Stimulated activated CD4-positive, alpha-beta T cell treated with anti-CD3 and anti-CD28 coated beads, Interleukin-1b, Interleukin-23, amount 100 ng/mL, for 4 hours (primary cell): ENCODE measurements around the gene PRELID3B.
"Not testable (repeated sequence)": the region's sequence is repeated elsewhere in the genome, so short reads cannot be mapped to it uniquely, and the experiment has no call there.

Experiments used
- DNase-seq, 2 donors: peaks; one replicate each; pipeline ENCODE4 v3.0.0-alpha.2; 2020; ENCODE audit warnings: low read depth in 2 of 2

PRELID3B gene

GRCh38 chr20:59026904-59027740, 15.5 kb downstream of the PRELID3B start:
- no peak for DNase-seq

- no peak for DNase-seq
These were observed 17.1 kb downstream of the PRELID3B start for GRCh38 chr20:59025511-59025910.

DNA sequence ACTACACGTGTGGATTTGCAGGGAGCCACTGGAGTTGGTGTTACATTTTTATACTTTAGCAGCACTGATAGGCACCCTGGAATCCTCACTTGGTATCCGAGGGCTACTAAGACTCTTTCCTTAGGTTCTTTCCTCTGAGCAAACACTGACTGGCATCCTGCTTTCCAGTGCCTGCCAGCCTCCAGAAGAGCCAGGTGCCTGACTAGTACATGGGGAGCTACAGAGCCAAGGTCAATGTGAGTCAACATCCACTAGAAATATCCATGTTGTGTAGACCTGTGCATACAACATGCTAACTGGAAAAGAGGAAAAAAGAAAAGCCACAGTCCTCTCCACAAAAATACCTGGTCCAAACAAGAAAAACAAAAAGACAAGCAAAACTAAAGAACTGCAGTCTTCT, 17.5 kb downstream of the PRELID3B start:
- DNase-seq, result no peak

GRCh38 chr20:59024111-59024530, 18.5 kb downstream of the PRELID3B start:
- DNase-seq, result no peak

- no peak for DNase-seq
These were observed 19.0 kb downstream of the PRELID3B start for GRCh38 chr20:59023616-59024015.

DNA sequence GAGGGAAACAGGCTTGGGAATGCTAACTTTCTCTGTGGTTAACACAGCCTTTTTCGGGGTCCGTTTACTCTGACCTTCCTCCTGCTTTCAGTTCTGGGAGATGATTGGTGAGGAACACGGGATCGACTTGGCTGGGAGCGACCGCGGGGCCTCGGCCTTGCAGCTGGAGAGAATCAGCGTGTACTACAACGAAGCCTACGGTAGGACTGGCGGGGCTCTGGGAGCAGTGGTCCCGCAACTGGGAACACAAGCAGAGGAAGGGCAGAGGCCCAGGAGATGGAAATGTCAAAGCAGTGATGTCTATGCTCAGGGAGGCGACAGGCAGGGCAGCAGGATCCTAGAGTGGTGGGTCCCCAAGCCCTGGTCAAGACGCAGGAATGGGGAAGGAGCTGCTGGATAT, 19.8 kb downstream of the PRELID3B start:
- no peak for DNase-seq

DNA sequence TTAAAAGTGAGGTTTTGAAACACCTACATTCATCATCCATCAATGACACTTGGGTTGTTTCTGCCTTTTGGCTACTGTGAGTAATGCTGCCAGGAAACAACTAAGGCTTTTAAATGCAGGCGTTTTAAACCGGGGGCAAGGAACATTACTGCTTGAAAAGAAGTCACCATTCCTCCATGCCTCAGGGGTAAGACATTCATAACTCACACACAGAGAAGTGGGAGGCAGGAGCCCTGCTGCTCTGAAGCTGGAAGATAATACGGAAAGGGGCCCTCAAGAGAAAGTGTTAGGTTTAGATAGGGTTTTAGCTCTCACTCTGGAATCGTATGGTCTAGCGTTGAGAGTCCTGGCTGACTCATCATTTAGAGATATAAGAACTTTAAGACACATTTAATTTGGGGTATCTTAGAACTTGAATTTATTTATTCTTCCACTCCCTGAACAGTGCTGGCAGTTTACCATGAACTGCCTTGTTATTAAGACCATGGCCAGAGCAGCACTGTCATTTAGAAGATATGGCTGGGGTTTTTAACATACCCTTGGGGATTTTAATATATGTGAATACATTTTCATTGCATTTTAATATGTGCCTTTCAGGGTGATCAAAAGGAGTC, 21.5 kb downstream of the PRELID3B start:
- DNase-seq, result no peak

DNA sequence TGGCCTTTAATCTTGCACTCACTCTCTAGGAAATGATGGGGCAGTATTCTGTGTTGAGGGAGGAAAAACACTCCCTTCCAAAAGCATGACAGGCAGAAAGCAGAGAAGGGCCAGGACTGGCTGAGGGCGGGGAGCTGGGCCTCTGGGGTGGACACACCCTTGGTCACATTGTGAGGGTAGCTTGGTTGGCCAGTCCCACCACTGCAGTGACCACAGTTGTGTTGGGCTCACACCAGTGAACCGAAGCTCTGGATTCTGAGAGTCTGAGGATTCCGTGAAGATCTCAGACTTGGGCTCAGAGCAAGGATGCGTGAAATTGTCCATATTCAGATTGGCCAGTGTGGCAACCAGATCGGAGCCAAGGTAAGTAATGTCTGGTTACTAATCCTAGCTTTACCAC, 23.4 kb downstream of the PRELID3B start, which contains the start of gene TUBB1:
TSS of gene TUBB1 (plus strand) at position 213 of the 400 bp plus-strand sequence. CDS start at position 307, 94 bp downstream.
- DNase-seq, result no peak

DNA sequence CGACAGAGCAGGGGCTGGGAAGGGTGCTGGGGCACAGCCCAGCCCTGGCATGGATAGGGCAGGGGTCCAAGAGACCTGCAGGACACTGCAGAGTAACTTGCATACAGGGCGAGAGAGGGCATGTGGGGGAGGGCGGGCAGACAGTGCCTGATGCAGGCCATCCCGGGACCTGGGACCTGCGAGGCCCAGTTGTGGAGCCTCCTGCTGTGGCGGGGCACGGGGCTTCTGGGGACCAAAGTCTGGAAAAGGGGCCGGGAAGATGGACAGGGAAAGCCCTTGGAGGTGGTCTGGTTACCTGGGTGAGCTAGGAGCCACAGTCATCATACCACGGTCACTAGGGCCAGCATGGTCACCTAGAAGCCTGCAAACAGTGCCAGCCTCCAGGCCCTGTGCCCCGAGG, 23.8 kb downstream of the PRELID3B start:
- DNase-seq, result no peak

GRCh38 chr20:59017493-59018231, 24.9 kb downstream of the PRELID3B start:
- no peak for DNase-seq

GRCh38 chr20:59016795-59017492, 25.6 kb downstream of the PRELID3B start:
- no peak for DNase-seq

DNA sequence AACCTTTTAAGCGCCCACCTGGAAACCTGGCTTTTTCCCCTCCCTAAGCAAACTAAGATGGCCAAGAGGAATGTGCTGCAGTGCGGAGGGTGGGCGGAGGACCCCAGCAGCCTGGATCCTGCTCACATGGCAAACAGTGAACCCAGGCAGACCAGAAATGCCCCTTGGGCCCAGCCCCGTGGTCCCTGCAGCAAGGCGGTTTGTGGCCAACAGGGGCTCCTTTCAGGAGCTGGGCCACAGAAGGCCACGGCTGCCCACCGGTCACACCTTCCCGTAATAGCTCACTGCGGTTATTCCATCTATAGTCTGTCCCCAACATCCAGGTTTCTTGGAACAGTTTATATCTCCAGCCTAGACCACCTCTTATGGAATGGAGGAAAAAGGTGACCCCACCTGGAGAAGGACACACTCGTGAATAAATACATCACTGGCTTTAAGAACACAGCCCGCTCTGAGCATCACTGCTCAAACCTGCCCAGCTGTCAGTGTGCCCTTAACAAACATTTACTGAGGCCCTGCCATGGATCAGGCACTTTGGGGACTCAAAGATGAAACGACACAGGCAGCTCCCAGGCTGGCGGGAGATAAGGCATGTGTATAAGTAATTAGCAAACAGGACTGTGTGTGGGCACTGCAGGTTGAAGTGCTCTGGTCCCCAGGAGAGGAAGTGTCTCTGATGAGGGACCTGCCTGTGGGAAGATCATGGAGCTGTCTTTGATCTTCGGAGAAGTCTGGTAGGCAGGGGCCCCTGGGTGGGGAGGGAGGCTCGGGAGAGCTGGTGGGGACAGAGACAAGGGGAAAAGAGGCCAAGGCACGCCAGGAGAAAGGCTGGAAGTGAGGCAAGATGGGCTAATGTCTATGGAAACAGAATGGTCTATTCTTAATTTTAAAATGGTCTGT, 26.5 kb downstream of the PRELID3B start:
- DNase-seq, result no peak

- no peak for DNase-seq
These were observed 27.2 kb downstream of the PRELID3B start for GRCh38 chr20:59015411-59015810.

- no peak for DNase-seq
These were observed 27.8 kb downstream of the PRELID3B start for GRCh38 chr20:59014680-59015389.

DNA sequence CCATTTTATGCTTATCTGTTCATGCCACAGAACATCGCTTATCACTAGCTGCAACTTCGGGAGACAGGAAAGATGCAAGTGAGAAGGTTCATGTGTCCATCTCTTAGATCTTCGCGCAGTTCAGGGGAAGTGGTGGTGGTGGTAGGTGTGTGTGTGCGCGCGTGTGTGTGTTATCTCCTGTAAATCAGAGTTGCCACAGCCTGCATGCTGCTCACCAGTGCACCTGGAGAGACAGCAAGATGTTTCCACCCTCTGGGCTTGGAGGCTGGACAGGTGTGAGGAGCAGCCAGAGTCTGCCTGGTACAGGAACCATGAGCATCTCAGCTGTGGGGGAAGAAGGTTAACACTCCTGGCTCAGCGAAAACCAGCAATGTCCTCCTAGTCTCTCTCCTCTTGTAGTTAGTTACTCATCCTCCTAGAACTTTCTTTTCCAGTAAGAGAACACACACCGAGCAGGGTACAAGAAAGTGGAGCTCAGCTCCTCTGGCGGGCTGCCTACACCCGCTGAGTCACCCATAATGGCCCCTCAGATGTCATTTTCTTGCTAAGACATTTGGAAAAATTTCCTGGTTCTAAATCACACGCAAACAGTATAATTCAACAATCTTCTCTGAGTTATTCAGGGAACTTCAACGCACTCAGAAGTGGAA, 28.5 kb downstream of the PRELID3B start:
- no peak for DNase-seq

DNA sequence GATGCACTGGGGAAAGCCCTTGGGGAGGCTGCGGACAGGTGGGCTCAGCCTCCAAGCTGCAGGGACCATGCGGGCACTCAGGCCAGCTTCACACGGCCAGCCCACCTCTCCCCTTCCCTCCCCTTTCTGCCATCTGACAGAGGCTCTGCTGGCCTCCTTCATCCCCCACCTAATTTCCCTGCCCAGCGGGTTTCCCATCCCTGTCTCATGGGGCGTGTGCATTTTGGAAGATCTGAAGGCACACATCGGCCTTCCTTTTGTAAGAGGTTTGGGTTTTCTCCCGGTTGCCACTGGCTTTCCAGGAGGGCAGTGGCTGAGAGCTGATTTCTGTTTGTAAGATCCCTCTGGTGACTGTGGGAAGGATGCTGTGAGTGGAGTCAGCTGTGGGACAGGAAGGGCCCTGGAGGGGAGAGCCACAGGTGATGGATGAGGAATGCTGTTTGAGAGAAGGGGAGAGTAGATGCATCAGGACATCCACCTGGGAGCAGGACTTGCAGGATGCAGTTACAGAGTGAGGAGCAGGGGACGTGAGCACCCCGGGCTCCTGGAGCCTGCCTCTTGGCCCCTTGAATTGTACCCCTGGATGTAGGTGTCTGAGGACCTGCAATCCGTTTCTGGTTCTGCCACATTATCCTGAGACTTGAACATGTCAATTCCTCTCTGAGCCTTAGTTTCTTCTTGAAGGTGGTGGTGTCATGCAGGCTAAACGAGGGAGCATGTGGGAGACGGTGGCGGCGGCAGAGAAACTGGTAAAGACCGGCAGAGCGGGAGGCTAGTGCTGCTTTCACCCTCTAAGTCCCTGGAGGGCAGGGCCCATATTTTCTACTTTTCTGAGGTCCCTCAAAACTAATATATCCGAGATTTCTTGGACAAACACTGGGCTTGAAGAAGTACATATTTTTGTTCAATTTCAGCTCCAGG, 29.3 kb downstream of the PRELID3B start:
- DNase-seq, result no peak

DNA sequence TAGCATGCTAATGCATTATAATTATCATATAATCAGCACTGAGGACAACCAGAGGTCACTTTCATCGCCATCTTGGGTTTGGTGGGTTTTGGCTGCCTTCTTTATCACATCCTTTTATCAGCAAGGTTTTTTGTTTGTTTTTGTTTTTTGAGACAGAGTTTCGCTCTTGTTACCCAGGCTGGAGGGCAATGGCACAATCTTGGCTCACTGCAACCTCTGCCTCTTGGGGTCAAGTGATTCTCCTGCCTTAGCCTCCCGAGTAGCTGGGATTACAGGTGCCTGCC, 30.8 kb downstream of the PRELID3B start:
- not testable (repeated sequence) for DNase-seq

GRCh38 chr20:59010995-59011873, 31.4 kb downstream of the PRELID3B start:
- no peak for DNase-seq
